ENCODE results near the gene MYO1D. TPM values are rescaled to one million over a fixed set of nuclear protein-coding genes. Genes with fewer than 3 reads are reported as not detected.
A peak's percentile ranks its signal among the peaks of the same experiment; 100 is the strongest.

MYO1D gene
- total RNA-seq, 1 donor, result 160 TPM

- Histone ChIP-seq H3K79me2 (ENCODE audit: insufficient read depth, low read length) (no peaks in the 10 kb centered on the region), H3K4me1 (ENCODE audit: insufficient read depth, low read length) (no peaks in the 10 kb centered on the region), H3K27ac (ENCODE audit: low read depth, low read length) (no peak overlapping the region), H3K9me3 (ENCODE audit: low read depth, low read length) (no peaks in the 10 kb centered on the region), H3K4me3 (ENCODE audit: insufficient read depth, low read length) (no peak overlapping the region), H4K20me1 (ENCODE audit: insufficient read depth, low read length) (no peaks in the 10 kb centered on the region), H3K4me2 (ENCODE audit: insufficient read depth, low read length) (no peak overlapping the region), H3K36me3 (ENCODE audit: insufficient read depth, low read length) (no peaks in the 10 kb centered on the region), H3K27me3 (ENCODE audit: insufficient read depth, low read length) (no peaks in the 10 kb centered on the region), H2AFZ (ENCODE audit: low read length) (no peak overlapping the region)
- DNase-seq (ENCODE audit: insufficient read length, low spot score, missing footprints), result peak; percentile 54
- TF ChIP-seq, protein P1, sequence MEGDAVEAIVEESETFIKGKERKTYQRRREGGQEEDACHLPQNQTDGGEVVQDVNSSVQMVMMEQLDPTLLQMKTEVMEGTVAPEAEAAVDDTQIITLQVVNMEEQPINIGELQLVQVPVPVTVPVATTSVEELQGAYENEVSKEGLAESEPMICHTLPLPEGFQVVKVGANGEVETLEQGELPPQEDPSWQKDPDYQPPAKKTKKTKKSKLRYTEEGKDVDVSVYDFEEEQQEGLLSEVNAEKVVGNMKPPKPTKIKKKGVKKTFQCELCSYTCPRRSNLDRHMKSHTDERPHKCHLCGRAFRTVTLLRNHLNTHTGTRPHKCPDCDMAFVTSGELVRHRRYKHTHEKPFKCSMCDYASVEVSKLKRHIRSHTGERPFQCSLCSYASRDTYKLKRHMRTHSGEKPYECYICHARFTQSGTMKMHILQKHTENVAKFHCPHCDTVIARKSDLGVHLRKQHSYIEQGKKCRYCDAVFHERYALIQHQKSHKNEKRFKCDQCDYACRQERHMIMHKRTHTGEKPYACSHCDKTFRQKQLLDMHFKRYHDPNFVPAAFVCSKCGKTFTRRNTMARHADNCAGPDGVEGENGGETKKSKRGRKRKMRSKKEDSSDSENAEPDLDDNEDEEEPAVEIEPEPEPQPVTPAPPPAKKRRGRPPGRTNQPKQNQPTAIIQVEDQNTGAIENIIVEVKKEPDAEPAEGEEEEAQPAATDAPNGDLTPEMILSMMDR (IDR thresholded peaks at IDR 0.05; ENCODE audit: extremely low read depth, low read depth, low read length), result peak; percentile 55
Observed at GRCh38 chr17:32755045-32755805, 121.7 kb downstream of the MYO1D start.

DNA sequence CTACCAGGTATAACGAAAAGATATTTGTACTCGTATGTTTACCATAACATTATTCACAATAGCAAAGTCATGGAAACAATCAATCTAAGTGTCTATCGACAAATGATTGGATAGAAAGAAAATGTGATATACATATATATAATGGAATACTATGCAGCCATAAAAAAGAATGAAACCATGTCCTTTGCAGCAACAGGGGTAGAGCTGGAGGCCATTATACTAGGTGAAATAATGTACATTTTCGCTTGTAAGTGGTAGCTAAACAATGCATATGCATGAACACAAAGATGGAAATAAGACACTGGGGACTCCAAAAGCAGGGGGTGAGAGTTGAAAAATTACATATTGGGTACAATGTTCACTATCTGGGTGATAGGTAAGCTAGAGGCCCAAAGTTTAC is 124.0 kb downstream of the MYO1D start:
- Histone ChIP-seq H3K79me2 (ENCODE audit: insufficient read depth, low read length) (no peaks in the 10 kb centered on the region), H3K27ac (ENCODE audit: low read depth, low read length) (no peak overlapping the region), H3K9me3 (ENCODE audit: low read depth, low read length) (no peaks in the 10 kb centered on the region), H3K4me2 (ENCODE audit: insufficient read depth, low read length) (no peak overlapping the region), H3K4me1 (ENCODE audit: insufficient read depth, low read length) (no peaks in the 10 kb centered on the region), H3K36me3 (ENCODE audit: insufficient read depth, low read length) (no peaks in the 10 kb centered on the region), H3K27me3 (ENCODE audit: insufficient read depth, low read length) (no peaks in the 10 kb centered on the region), H2AFZ (ENCODE audit: low read length) (no peak overlapping the region), H4K20me1 (ENCODE audit: insufficient read depth, low read length) (no peaks in the 10 kb centered on the region), H3K4me3 (ENCODE audit: insufficient read depth, low read length) (no peak overlapping the region)
- TF ChIP-seq, protein P1 (IDR thresholded peaks at IDR 0.05; ENCODE audit: extremely low read depth, low read depth, low read length), result no peak
- no peak for DNase-seq (ENCODE audit: insufficient read length, low spot score, missing footprints)

DNA sequence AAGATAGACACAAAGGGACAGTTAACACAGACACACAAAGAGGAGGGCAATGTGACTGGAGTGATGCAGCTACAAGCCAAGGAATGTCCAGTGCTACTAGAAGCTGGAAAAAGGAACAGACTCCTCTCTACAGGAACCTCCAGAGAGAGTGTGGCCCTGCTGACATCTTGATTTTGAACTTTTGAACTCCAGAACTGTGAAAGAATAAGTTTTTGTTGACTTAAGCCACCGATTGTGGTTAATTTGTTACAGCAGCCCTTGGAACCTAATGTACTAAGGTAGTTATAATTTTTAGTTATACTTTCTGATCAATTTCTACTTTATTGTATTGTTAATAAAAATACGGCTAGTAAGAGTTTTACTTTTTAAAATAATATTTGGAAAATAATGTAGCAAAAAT is 129.1 kb downstream of the MYO1D start:
- Histone ChIP-seq H3K27ac (ENCODE audit: low read depth, low read length) (no peak overlapping the region), H3K79me2 (ENCODE audit: insufficient read depth, low read length) (no peaks in the 10 kb centered on the region), H3K4me3 (ENCODE audit: insufficient read depth, low read length) (no peak overlapping the region), H2AFZ (ENCODE audit: low read length) (no peak overlapping the region), H3K4me2 (ENCODE audit: insufficient read depth, low read length) (no peak overlapping the region), H3K4me1 (ENCODE audit: insufficient read depth, low read length) (peaks cover 2% of the 10 kb centered on the region), H4K20me1 (ENCODE audit: insufficient read depth, low read length) (no peaks in the 10 kb centered on the region), H3K9me3 (ENCODE audit: low read depth, low read length) (no peaks in the 10 kb centered on the region), H3K36me3 (ENCODE audit: insufficient read depth, low read length) (no peaks in the 10 kb centered on the region), H3K27me3 (ENCODE audit: insufficient read depth, low read length) (no peaks in the 10 kb centered on the region)
- DNase-seq (ENCODE audit: insufficient read length, low spot score, missing footprints), result no peak
- TF ChIP-seq, protein P1 (IDR thresholded peaks at IDR 0.05; ENCODE audit: extremely low read depth, low read depth, low read length), result no peak

GRCh38 chr17:32746698-32747097 is 130.2 kb downstream of the MYO1D start:
- no peaks in the 10 kb centered on the region for H3K79me2 ChIP-seq (ENCODE audit: insufficient read depth, low read length)
- H3K4me1 ChIP-seq (ENCODE audit: insufficient read depth, low read length), result peaks cover 2% of the 10 kb centered on the region
- no peaks in the 10 kb centered on the region for H3K9me3 ChIP-seq (ENCODE audit: low read depth, low read length)
- TF ChIP-seq, protein P1 (IDR thresholded peaks at IDR 0.05; ENCODE audit: extremely low read depth, low read depth, low read length), result no peak
- H3K36me3 ChIP-seq (ENCODE audit: insufficient read depth, low read length), result no peaks in the 10 kb centered on the region
- no peak overlapping the region for H2AFZ ChIP-seq (ENCODE audit: low read length)
- H3K27me3 ChIP-seq (ENCODE audit: insufficient read depth, low read length), result no peaks in the 10 kb centered on the region
- no peak overlapping the region for H3K4me3 ChIP-seq (ENCODE audit: insufficient read depth, low read length)
- H4K20me1 ChIP-seq (ENCODE audit: insufficient read depth, low read length), result no peaks in the 10 kb centered on the region
- DNase-seq (ENCODE audit: insufficient read length, low spot score, missing footprints), result no peak
- H3K4me2 ChIP-seq (ENCODE audit: insufficient read depth, low read length), result no peak overlapping the region
- H3K27ac ChIP-seq (ENCODE audit: low read depth, low read length), result no peak overlapping the region

Data from osteoblast (primary cell).